ENCODE measurements around the gene ARL13A. TPM values are rescaled to one million over a fixed set of nuclear protein-coding genes. Genes with fewer than 3 reads are reported as not detected.

The ARL13A gene
- total and polyA plus RNA-seq, 3 experiments from 2014 or later: not detected

Other genes starting within 250 kb of the ARL13A start
- not detected for gene SYTL4, start 237.6 kb upstream of the ARL13A start, total RNA-seq
- not detected for gene SYTL4, start 237.6 kb upstream of the ARL13A start, polyA plus RNA-seq
- gene CSTF2, start 149.3 kb upstream of the ARL13A start, total RNA-seq: 10 to 100 TPM; 55.6 to 59.5 TPM
- 13.5 TPM for gene CSTF2, start 149.3 kb upstream of the ARL13A start, polyA plus RNA-seq
- not detected for gene NOX1, start 95.3 kb upstream of the ARL13A start, total RNA-seq
- not detected for gene NOX1, start 95.3 kb upstream of the ARL13A start, polyA plus RNA-seq
- gene XKRX, start 40.8 kb upstream of the ARL13A start, total RNA-seq: not detected
- not detected for gene XKRX, start 40.8 kb upstream of the ARL13A start, polyA plus RNA-seq
- gene TRMT2B, start 82.4 kb downstream of the ARL13A start, total RNA-seq: 10 to 100 TPM; 18.0 to 19.0 TPM
- gene TRMT2B, start 82.4 kb downstream of the ARL13A start, polyA plus RNA-seq: 45.5 TPM
- not detected for gene TMEM35A, start 109.2 kb downstream of the ARL13A start, total RNA-seq
- gene TMEM35A, start 109.2 kb downstream of the ARL13A start, polyA plus RNA-seq: not detected
- 10 to 100 TPM; 12.8 to 15.5 TPM for gene CENPI, start 128.5 kb downstream of the ARL13A start, total RNA-seq
- gene CENPI, start 128.5 kb downstream of the ARL13A start, polyA plus RNA-seq: 0.15 TPM

All from CD8-positive, alpha-beta memory T cell (primary cell).